PC-9 (cell line): ENCODE results near the gene REG4. TPM values are rescaled to one million over a fixed set of nuclear protein-coding genes. Genes with fewer than 3 reads are reported as not detected.
"Not testable (repeated sequence)": the region's sequence is repeated elsewhere in the genome, so short reads cannot be mapped to it uniquely, and the experiment has no call there.

Experiments
- Bru-seq: library from RNA; stranded (reverse); fragments of 400-500 nt; gene quantifications from one replicate; lab custom pipeline; 2021; lab: Mats Ljungman, UMichigan
- BruChase-seq, 2 experiments: library from RNA; stranded (reverse); fragments of 400-500 nt; gene quantifications; one replicate each; lab custom pipeline; 2021; lab: Mats Ljungman, UMichigan
- BruUV-seq: library from RNA; stranded (reverse); fragments of 400-500 nt; replicated peaks from 2 replicates; lab custom pipeline; 2021; lab: Mats Ljungman, UMichigan
- CTCF ChIA-PET: fragments of 300-600 bp; sonication (Branson Sonifier 250); formaldehyde crosslinking; loops from one replicate; lab custom pipeline; 2022; ENCODE audit warnings: antibody characterized with exemption; lab: Charles Lee
- POLR2A ChIA-PET: fragments of 300-600 bp; sonication (Branson Sonifier 250); formaldehyde crosslinking; loops from one replicate; lab custom pipeline; 2022; ENCODE audit warnings: antibody characterized with exemption; ENCODE audit not compliant: unreplicated experiment; lab: Charles Lee
- DNase-seq, 2 experiments: peaks; one replicate each; pipeline versions ENCODE4 v3.0.0 to v3.0.0-alpha.2; 2015 to 2022; ENCODE audit warnings: mixed read lengths in 1 of 2
- H2AFZ ChIP-seq: fragments of 200-600 bp; sonication (generic); 2 replicates; pipeline ENCODE4 v1.8.1; 2017; ENCODE audit warnings: antibody characterized with exemption
- H3F3A ChIP-seq: fragments of 200-600 bp; sonication (generic); 2 replicates; pipeline ENCODE4 v1.8.1; 2017; ENCODE audit warnings: antibody characterized with exemption, mild to moderate bottlenecking, low read depth; ENCODE audit not compliant: insufficient read depth
- H3K27ac ChIP-seq: fragments of 200-600 bp; sonication (generic); 2 replicates; pipeline ENCODE4 v1.6.1; 2016; ENCODE audit warnings: mixed run types
- H3K27me3 ChIP-seq: fragments of 200-600 bp; sonication (generic); 2 replicates; pipeline ENCODE4 v1.6.1; 2016; ENCODE audit warnings: low read depth, mixed run types; ENCODE audit not compliant: insufficient read depth
- H3K36me3 ChIP-seq: fragments of 200-600 bp; sonication (generic); 2 replicates; pipeline ENCODE4 v1.6.1; 2016; ENCODE audit warnings: low read depth, mixed run types
- H3K4me1 ChIP-seq: fragments of 200-600 bp; sonication (generic); replicated peaks from 2 replicates; pipeline ENCODE4 v1.6.1; 2016; ENCODE audit warnings: mixed run types; ENCODE audit not compliant: insufficient read depth
- H3K4me2 ChIP-seq: fragments of 200-600 bp; sonication (generic); 2 replicates; pipeline ENCODE4 v1.6.1; 2017; ENCODE audit warnings: mixed run types
- H3K4me3 ChIP-seq: fragments of 200-600 bp; sonication (generic); 2 replicates; pipeline ENCODE4 v1.6.1; 2016; ENCODE audit warnings: mixed run types
- H3K79me2 ChIP-seq: fragments of 200-600 bp; sonication (generic); 2 replicates; pipeline ENCODE4 v1.6.1; 2017; ENCODE audit warnings: low read depth, mixed run types
- H3K9me2 ChIP-seq: fragments of 200-600 bp; sonication (generic); 2 replicates; pipeline ENCODE4 v1.8.1; 2017; ENCODE audit warnings: mild to moderate bottlenecking; ENCODE audit not compliant: insufficient read depth
- H3K9me3 ChIP-seq: fragments of 200-600 bp; sonication (generic); 2 replicates; pipeline ENCODE4 v1.8.1; 2016; ENCODE audit warnings: low read depth; ENCODE audit not compliant: insufficient read depth
- H4K20me1 ChIP-seq: fragments of 200-600 bp; sonication (generic); 2 replicates; pipeline ENCODE4 v1.8.1; 2017; ENCODE audit not compliant: insufficient read depth
- CTCF ChIP-seq: fragments of 200-600 bp; sonication (generic); conservative IDR thresholded peaks from 2 replicates; pipeline ENCODE4 v1.6.1; 2017; ENCODE audit warnings: mixed run types, antibody characterized with exemption, mild to moderate bottlenecking, moderate library complexity
- EZH2 ChIP-seq: fragments of 200-600 bp; sonication (generic); IDR thresholded peaks from 2 replicates; pipeline ENCODE4 v1.8.0; 2017; ENCODE audit warnings: antibody characterized with exemption, low read depth
- intact Hi-C: fragments of 100-400 bp; cut with micrococcal nuclease; formaldehyde crosslinking; loops from one replicate; pipeline ENCODE4 v1.10.0; 2022; ENCODE audit not compliant: unreplicated experiment
- long read RNA-seq: library from polyadenylated mRNA; stranded (forward); transcript quantifications from one replicate; pipeline ENCODE4 v2.0.0, GENCODE V29; 2022
- total RNA-seq: library from RNA; stranded (reverse); gene quantifications from 2 replicates; pipeline ENCODE4 v1.2.3, GENCODE V29; 2021

The REG4 gene
- not detected in 2 replicates for total RNA-seq
- Bru-seq, nascent RNA = not detected
- BruChase-seq, experiment 1, labeled RNA remaining after a 2-hour chase = not detected
- BruChase-seq, experiment 2, labeled RNA remaining after a 6-hour chase = not detected
- long read RNA-seq = 0 reads

GRCh38 chr1:119811387-119811786, at the start of gene REG4:
TSS of gene REG4 (minus strand) at chr1:119811460. CDS start at chr1:119808769, 2,691 bp downstream.
- no TSS peak for BruUV-seq
- ChIA-PET CTCF (interaction anchor here (0.7 kb wide), 1 partner anchor 195 kb away, joined by 3 read pairs; no protein-coding TSS in a partner anchor), POLR2A (no interaction called here)
- Histone ChIP-seq H3K27me3 (no peaks in the 10 kb centered on the region), H3K79me2 (no peaks in the 10 kb centered on the region), H4K20me1 (no peaks in the 10 kb centered on the region), H3K4me3 (no peak within 1 kb of the TSS), H3K27ac (no peak within 1 kb of the TSS), H3K36me3 (no peaks in the 10 kb centered on the region), H3K4me1 (0 out of 2 replicates have a peak, but pooled peaks cover 1% of the 10 kb centered on the region), H3F3A (no peaks in the 10 kb centered on the region), H3K9me2 (no peaks in the 10 kb centered on the region), H3K4me2 (no peak within 1 kb of the TSS), H2AFZ (no peak within 1 kb of the TSS), H3K9me3 (no peaks in the 10 kb centered on the region)
- intact Hi-C loops = no loop called here
- TF ChIP-seq EZH2 (no peak), CTCF (no peak)
- DNase-seq = no peak

GRCh38 chr1:119859647-119860046, 48.4 kb upstream of the REG4 start:
- intact Hi-C loops = loop anchor here (10.0 kb wide), 1 partner anchor 55 kb away; no protein-coding TSS in a partner anchor
- peak overlapping the region; percentile 39; the same call in 1 of the 2 replicates for H2AFZ ChIP-seq
- POLR2A ChIA-PET = no interaction called here
- CTCF ChIA-PET = no interaction called here
- no peaks in the 10 kb centered on the region for H4K20me1 ChIP-seq
- no peaks in the 10 kb centered on the region for H3K9me2 ChIP-seq
- H3K27me3 ChIP-seq = no peaks in the 10 kb centered on the region
- H3K4me3 ChIP-seq = no peak overlapping the region; the same call in 1 of the 2 replicates
- no peaks in the 10 kb centered on the region for H3K9me3 ChIP-seq
- peak overlapping the region; percentile 56 for H3K27ac ChIP-seq
- DNase-seq = peak; percentile 14 to 86
- H3K4me1 ChIP-seq = peaks cover 16% of the 10 kb centered on the region
- H3F3A ChIP-seq = no peaks in the 10 kb centered on the region; the same call in 1 of the 2 replicates
- no TSS peak for BruUV-seq
- H3K79me2 ChIP-seq = no peaks in the 10 kb centered on the region
- no peaks in the 10 kb centered on the region for H3K36me3 ChIP-seq
- TF ChIP-seq CTCF (no peak), EZH2 (no peak)
- peak overlapping the region; percentile 26 for H3K4me2 ChIP-seq

- Histone ChIP-seq H3K4me2 (peak overlapping the region; percentile 26; the same call in 1 of the 2 replicates), H3K27ac (peak overlapping the region; percentile 56), H3K4me1 (peaks cover 16% of the 10 kb centered on the region)
- H2AFZ ChIP-seq, H3K9me2 ChIP-seq, H3K79me2 ChIP-seq, intact Hi-C loops, H3K36me3 ChIP-seq, POLR2A ChIA-PET, BruUV-seq, H3K9me3 ChIP-seq, H3K27me3 ChIP-seq, H3K4me3 ChIP-seq, H4K20me1 ChIP-seq, H3F3A ChIP-seq, CTCF ChIA-PET, DNase-seq: not testable (repeated sequence)
These were observed 47.4 kb upstream of the REG4 start for GRCh38 chr1:119858556-119859214.
